HG03558 (cell line): ENCODE results near the gene MACROD2.

Source experiments
- ATAC-seq: cut with Tn5 transposase; IDR thresholded peaks from one replicate; pipeline ENCODE4 v1.9.1; 2021; ENCODE audit warnings: moderate number of reproducible peaks; ENCODE audit not compliant: unreplicated experiment; ENCODE audit errors: extremely low read depth

Gene MACROD2

DNA sequence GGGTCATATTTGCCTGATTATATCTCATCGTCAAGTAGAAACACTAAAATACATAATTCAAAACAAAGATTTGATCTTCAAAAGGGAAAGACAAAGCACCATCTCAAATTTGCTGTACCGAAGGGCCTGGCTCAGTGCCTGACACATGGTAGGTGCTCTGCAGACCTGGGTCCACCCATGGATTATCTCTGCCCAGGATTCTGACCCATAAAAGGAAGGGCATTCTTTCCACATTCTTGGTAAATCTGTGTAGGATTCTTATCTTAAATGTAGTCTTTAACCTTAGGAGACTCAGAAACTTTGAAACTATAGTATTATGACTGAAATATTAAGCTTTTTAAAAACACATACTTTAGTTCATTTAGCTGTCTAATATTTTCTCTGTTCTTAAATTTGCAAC is 616.2 kb downstream of the MACROD2 start:
- no peak for ATAC-seq

DNA sequence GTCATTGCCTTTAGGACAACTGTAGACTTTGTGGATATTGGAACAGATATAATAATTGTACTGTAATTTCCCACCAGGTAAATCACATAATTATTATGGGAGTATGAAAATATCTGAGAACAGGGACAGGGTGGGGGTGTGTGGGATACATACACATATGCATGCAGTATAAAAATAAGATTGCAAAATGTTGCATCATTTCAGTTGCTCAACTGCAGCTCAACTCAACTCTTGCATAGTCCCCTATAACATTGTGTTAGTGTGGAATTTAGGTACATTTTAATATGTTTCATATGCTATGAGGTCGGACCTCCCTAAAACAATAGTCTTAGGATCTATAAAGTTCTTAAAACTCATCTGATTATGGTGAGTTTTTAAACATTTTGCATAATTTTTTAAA is 617.1 kb downstream of the MACROD2 start:
- ATAC-seq = no peak

DNA sequence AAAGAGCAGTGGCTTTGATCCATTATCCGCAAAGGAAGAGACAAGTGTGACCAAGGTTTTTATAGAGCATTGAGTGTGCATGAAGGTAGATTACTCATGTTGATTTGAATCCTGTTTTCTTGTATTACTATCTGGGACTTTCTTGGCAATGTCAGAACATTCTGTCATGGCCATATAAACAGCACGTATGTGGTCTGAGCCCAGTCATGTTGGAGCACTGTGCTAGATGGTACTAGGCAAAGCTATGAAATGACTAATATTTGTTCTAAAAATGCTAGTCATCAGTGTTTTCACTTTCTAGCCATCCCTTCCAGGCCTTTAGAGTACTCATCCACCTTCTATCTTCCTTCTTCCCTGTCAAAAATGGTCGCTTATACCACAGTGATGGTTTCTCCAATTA is 620.7 kb downstream of the MACROD2 start:
- no peak for ATAC-seq

DNA sequence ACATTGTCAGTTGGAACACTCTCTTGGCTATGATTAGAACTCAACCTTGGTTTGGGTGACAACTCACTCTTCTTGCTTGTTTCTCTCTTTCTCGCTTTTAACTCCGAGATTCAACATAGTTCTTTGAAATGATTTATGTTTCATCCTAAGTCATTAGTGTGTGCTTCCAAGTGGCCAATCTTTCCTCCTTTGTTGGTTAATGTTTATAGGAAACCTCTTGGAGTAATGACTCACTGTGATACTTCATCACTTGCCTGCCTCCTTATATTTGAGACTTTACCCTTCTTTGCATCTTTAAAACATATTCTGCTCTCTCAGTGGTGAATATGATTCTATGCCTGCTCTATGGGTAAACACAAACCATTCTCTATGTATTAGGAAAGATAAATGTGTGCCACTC is 621.8 kb downstream of the MACROD2 start:
- ATAC-seq = no peak

DNA sequence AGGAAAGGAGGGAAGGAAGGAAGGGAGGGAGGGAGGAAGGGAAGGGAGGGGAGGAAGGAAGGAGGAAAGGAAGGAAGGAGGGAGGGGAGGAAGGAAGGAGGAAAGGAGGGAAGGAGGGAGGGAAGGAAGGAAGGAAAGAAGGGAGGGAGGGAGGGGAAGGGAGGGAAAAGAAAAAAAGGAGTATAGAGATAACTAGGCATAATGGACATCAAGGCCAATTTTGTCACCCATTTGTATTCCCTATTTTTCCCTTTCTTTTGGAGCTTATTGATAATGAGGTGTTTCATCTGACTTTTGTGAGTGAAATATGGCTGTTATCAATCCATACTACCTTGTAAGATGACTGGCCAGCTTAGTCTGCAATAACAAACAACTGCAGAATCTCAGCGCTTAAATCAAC is 624.1 kb downstream of the MACROD2 start:
- ATAC-seq = no peak

DNA sequence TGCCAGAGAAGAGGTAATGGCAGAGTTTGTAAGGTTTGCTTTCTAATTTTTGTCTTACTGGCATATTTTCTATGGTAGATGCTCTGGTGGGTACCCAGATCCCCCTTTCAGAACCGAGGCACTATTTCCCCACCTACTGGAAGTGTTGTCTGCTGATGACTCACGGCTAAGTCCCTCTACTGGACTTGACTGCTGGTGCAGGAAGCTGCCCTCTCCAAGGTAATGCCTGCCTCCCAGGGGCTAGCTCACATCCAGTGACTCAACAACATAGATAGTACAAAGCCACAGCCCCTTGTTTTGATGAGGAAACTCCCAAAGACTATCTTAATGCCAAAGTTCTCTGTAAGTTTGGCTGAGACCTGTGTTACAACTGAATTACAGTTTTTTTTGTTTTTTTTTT is 627.5 kb downstream of the MACROD2 start:
- ATAC-seq = no peak

DNA sequence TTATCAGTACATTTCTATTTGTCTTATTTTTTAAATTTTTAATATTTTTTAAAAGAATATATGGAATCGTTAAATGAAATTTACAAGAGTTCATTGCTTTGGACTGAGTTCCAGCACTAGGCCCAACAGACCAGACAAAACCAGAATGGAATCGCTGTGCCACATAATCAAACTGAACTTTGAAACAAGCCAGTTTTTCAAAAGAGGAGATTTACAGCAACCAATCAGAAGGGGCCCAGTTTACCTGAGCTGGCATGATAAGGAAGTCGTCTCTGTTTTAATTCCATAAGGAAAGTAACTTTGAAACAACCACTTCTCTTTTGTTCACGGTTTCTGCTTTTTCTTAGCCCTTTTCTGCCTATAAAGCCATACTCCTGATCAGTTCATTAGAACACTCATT is 635.7 kb downstream of the MACROD2 start:
- no peak for ATAC-seq

DNA sequence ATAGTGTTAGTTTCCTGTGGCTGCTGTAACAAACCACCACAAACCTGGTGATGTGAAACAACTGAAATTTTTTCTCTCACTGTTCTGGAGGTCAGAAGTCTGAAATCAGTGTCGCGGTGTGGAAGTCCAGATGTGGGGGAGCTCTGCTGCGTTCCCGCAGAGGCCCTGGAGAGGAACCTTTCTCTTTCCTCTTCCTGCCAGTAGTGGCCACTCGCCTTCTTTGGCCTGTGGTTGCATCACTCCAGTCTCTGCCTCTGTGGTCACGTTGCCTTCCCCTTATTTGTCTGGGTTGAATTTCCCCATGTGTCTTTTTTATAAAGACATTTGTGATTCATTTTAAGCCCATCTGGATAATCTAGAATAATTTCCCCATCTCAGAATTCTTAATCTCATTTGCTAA is 637.6 kb downstream of the MACROD2 start:
- ATAC-seq = no peak

DNA sequence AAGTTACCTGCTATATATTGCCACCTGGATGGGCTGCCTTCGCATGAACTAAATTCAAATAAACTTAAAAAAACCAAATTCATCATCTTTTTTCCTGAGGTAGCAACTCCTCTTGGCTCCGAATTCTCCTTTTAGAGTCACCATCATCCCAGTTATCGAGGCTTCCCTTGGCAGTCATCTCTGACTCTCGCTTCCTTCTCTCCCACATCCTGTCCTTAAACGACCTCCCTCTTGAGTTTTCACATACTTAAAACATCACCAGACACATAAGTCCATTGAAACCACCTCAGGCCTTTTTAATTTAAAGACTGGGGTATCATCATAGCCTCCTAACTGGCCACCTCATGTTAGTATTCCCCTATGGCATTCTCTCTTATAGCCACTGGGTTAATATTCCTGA is 638.2 kb downstream of the MACROD2 start:
- no peak for ATAC-seq

DNA sequence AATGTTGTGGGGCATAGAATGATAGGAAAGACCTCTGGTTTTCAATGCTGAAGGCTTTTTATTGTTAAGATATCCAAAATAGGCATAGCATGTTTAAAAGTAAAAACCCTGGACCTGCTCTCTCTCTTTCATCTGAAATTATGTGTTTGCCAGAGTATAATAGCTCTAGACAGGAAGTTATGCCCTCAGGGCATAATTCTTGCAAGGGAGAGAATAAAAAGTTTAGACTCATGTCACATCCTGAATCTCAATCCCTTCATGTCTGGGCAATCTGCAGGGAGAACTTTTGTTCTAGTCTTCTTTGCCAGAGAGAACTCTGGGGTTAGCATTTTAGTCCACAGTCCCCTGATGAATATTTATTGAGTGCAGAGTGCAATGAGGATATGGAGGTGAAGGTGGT is 639.3 kb downstream of the MACROD2 start:
- ATAC-seq = no peak

DNA sequence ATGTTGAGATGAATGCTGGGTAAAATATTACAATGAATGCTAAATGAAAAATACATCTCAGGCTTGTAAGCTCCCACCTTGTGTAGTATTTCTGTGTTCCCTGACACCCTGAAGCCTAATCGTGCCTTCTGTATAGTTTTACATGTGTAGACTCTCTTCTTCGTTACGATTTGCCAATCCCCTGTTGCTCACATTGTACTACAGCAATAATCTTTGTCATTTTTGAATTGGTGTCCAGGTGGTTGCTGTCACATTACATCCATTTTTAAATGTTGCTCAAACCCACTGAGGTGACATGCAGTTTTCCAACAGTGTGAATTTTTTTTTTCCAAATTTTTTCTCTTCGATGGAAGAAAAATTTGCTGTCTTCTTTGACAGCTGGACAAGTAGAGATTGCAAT is 642.1 kb downstream of the MACROD2 start:
- no peak for ATAC-seq

DNA sequence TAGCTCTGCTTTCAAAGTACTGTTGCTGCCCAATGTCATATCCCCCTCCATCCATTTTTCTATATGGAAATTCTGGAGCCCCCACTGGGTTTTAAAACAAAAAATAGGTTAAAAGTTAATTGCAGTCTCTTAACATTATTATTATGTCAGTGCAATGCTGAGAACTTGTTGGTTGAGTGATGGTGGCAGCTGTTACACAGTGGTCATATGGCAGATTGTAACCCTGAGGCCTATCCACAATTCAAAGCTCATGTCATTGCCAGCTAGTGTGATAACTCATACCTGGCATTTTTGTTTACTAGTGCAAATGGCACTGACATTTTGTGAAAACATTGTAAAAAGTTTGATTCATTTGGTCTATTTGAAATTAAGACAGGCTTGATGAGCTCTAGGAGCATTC is 647.8 kb downstream of the MACROD2 start:
- ATAC-seq = no peak

DNA sequence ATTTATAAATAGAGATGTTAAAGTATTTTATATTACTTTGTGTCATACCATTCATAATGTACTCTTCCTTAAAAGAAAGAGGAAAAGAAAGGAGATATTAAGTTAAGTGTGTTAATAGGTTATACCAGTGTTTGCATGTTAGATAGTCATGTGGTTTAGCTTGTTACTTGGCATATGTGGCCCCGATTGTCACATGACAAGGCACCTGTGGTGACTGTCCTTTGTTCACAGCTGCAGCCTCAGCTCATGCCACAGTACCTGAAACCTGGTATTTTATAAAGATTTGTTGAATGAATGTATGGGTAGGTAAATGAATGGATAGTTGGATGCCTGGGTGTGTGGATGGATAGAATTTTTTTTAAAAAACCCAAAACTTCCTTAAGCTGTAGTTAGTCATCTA is 648.2 kb downstream of the MACROD2 start:
- no peak for ATAC-seq

DNA sequence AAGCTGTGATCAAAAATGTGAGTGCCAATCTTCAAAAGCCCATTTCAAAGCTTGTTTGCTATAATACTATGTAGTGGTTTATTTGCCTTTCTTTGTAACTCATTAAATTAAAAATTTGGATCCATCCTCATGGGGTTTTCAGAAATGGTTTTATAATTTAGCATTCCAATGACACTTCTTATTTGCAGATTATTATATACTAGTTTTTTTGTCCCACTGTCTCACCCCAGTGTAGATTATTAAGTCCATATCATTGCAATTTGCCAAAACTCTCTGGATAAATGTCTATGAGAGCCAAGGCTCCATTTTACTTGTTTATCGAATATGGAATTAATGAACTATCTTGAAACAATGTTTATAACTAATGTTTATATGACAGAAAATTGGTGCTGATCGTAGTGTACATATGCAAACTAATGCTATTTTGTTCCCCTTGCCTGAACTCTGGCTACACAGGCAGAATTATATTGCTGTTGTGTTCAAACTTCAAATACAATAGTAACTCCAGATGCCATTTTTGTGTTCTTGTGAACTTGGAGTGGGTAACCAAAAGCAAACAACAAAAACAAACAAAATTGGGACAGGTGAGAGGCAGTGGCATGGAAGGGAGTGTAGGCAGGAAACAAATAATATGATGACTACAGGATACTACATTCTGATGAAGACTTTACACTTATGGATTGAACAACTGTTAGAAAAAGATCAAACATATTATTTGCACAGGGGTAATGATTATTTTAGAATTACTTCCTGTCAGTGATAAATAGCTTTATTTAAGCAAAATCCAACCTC is 649.2 kb downstream of the MACROD2 start:
- ATAC-seq = no peak

DNA sequence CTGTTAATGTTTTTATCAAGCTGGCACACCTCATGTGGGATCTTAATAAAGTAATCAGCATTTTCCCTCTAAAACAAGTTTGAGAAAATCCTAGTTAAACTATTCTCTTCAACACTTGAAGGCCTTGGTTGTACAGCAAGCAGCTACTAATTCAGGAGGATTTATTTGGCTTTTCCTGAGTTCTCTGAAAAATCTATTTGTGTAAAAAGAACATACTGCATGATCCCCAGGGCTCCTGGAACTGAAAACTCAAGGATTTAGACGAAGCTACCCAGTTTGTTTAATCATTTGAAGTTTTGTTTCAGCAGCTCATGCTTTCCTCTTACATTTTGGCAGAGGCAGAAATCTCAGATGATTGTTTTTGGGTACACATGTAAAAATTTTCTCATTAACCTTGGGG is 651.7 kb downstream of the MACROD2 start:
- no peak for ATAC-seq

DNA sequence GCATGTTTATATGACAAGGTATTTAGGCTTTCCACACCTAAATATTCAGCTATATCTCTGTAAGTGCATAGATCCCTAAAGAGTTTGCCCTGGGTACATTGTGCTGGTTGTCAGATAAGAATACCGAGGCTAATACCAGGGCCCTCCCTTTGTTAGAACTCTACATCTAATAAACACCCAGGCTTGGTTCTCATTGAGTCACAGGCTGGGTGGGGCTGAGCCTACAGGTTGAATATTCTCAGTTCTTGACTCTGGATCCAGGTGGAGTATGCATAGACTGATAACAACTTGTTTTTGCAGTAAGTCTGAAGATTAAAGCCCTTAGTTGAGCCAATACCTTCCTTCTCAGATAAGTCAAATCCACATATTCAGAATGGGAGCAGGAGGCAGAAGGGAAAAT is 654.3 kb downstream of the MACROD2 start:
- ATAC-seq = no peak

DNA sequence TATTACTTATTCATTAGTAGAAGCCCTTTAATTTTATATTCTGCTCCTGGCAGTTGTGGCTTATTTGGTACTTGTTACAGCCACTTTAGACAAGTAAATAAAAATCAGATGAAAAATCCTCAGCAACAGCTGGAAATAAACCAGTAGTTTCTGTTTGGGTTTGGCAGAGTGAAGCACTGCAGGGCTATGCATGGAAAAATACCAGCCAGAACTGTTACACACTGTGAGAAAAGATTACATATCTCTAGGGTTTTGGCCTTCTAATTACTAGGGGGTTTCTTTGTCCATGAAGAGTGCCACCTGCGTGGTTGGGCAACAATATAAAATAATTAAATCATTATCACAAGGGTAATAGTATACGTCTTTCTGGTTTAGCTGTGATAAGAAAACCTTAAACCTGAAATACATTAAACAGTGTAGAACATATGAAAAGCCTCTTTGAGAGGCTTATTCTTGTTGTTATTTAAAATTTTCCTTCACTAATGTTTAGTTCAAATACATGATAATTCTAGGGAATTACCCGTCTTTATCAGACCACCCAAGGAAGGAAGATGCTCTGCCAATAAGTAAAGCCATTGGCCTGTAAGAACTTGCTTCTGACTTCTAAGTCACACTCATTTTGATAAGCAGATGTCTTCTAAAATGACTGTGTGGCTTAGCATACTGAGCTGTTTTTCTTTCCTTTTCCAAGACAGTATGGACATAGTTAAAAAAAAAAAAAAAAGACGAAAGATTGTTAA is 662.1 kb downstream of the MACROD2 start:
- ATAC-seq = no peak

DNA sequence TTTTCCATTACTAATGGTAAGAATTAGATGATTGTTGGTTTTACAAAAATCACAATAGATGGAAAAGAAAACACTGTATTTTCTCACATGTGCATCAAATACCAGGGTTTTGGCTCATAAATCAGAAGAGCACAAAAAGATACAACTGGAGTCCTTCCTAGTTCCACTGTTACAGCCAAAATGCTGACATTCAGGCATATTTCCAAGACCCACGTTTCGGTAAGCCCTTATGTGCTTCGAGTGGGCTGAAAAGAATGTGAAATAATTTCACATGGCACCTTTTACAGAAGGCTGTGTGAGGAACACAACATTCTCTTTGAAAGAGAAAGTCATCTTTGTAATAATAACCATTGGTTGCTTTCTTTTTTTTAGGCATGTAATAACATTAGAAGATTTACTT is 668.8 kb downstream of the MACROD2 start:
- no peak for ATAC-seq

DNA sequence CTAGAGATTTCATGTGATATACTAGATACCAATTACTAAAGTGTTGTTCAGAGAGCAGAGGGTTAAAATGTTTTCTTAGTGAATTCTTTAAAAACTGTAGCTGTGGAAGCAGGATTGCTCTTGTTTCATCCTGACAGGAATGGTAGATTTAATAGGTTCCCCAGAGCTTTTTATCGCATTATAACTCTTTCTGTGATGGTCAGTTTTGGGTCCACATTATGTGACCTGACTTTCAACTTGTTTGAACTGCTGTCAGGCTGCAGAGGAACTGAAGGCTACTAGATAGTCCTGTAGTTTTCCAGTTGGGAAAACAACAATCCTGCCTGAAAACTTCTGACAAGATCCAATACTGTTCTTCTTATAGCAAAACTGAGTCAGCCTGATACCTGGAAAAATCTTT is 671.4 kb downstream of the MACROD2 start:
- no peak for ATAC-seq

DNA sequence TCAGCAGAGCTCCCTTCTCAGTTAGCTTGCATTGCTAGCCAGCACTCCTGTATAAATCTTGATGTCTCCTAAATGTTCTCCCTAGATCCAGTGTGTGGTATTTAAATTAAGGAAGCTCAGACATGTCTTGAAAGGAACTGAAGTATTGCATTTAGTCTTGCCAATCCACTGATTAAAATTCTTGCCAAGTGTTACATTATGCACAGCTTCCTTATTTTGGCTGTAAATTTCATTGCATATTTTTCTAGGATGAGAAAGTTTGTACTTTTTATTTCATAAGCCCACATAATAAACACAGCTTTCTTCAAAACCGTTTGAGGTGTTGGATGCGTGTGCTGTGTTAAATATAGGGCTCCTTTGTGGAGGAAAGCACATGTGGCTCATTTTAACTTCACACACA is 671.9 kb downstream of the MACROD2 start:
- no peak for ATAC-seq

DNA sequence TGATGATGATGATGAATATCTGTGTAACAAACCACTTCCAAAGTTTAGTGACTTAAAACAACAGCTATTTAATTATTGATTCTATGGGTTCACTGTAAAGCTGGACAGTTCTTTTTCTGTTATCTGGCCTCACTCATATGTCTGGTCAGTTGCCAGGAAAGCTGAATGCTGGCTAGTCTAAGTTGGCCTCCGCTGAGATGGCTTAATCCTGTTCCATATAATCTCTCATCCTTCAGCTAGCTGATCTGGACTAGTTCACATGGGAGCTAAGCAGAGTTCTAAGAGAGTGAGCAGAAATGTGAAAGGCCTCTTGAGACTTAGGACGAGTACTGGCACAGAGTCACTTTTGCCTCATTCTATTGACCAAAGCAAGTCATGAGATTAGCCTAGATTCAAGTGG is 676.8 kb downstream of the MACROD2 start:
- ATAC-seq = no peak

DNA sequence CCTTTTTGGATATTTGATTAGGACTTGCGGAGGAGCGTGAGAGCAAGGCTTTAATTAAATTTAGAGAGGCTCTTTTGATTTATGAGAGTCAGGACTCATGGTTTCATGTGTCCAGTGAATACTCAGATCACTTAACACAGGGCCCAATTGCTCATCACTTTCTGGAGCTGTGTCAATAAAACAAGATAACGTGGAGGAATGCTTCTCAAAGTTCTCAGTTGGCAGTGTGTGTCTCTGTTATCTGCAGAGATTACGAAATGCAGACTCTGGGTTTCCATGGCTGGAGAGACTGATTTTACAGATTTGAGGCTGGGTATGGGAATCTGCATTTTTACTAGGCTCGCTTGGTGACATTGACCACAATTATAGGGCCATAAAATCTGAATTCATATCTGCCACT is 677.8 kb downstream of the MACROD2 start:
- no peak for ATAC-seq
